ENCODE measurements around the gene ADAMTSL1.

The ADAMTSL1 gene

DNA sequence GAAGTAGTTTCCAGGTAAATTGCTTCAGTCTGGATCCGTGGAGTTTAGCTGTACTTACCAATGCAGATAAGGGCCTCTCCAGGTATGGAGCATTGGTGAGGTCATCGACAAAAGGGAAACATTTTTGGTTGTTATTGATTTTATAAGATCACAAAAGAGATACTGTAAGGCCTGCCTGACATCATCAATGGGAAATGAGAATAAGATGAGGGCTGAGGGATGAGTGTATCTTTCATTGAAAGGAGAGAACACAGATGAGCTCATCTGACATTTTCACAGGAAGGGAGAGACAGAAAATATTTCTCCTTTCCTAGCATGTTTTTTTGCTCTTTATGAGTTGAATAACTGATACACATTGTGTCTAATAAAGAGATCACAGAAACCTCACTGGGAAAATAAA is 325.5 kb downstream of the ADAMTSL1 start:
- Histone ChIP-seq H3K4me1 (peaks cover 8% of the 10 kb centered on the region), H3K36me3 (replicated peaks) (no peaks in the 10 kb centered on the region), H3K27me3 (ENCODE audit: low read depth) (no peaks in the 10 kb centered on the region), H3K9me3 (no peaks in the 10 kb centered on the region), H3K4me3 (no peak overlapping the region)
- no peak for DNase-seq (ENCODE audit: low spot score in 2 of 2)
- in situ Hi-C loops (cut with MboI; ENCODE audit: low sequenced_read_pairs) = loop anchor here (25.0 kb wide), 2 partner anchors 112 to 537 kb away; no protein-coding TSS in a partner anchor

DNA sequence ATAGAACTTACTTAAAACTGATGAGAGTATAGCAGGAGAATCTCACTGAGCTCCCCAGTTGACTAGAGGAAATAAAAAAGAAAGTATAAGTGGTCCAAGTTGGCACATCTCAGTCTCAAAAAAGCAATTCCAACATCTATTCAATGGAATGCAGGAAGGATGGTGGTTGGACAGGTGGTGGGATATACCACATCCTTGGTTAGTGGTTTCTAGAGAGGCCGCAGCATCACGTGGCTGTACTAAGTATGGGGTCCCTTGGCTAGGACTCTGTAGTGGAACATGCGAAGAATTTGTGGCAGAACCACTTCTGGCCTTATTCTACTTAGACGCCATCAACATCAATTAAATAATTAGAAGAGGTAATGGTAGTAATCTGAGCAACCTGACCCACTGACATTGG is 326.6 kb downstream of the ADAMTSL1 start:
- peaks cover 8% of the 10 kb centered on the region for H3K4me1 ChIP-seq
- no peaks in the 10 kb centered on the region for H3K9me3 ChIP-seq
- no peak overlapping the region for H3K4me3 ChIP-seq
- DNase-seq (ENCODE audit: low spot score in 2 of 2) = no peak
- in situ Hi-C loops (cut with MboI; ENCODE audit: low sequenced_read_pairs) = loop anchor here (25.0 kb wide), 1 partner anchor 662 kb away; no protein-coding TSS in a partner anchor
- H3K27me3 ChIP-seq (ENCODE audit: low read depth) = no peaks in the 10 kb centered on the region
- H3K36me3 ChIP-seq (replicated peaks) = no peaks in the 10 kb centered on the region

DNA sequence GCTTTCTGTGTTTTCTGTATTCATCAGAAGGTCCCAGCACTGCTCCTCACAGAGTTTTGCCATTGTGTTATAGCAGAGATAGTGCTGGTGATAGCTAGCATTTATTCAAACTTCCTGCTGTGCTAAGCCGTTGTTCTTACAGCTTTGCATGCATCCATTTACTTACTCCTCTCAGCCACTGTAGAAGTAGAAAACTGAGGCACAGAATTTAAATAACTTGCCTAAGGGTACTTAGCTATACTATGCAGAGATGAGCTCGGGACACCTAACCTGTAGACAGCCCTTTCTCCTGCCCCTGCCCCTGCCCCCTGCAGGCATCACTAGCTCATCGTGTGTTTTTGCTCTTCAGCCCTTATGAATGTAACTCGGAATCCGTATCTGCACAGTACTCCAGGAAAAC is 331.4 kb downstream of the ADAMTSL1 start:
- Histone ChIP-seq H3K4me3 (no peak overlapping the region), H3K4me1 (no peaks in the 10 kb centered on the region), H3K9me3 (no peaks in the 10 kb centered on the region), H3K36me3 (replicated peaks) (no peaks in the 10 kb centered on the region), H3K27me3 (ENCODE audit: low read depth) (no peaks in the 10 kb centered on the region)
- no peak for DNase-seq (ENCODE audit: low spot score in 2 of 2)
- in situ Hi-C loops (cut with MboI; ENCODE audit: low sequenced_read_pairs) = loop anchor here (25.0 kb wide), 1 partner anchor 657 kb away; no protein-coding TSS in a partner anchor

DNA sequence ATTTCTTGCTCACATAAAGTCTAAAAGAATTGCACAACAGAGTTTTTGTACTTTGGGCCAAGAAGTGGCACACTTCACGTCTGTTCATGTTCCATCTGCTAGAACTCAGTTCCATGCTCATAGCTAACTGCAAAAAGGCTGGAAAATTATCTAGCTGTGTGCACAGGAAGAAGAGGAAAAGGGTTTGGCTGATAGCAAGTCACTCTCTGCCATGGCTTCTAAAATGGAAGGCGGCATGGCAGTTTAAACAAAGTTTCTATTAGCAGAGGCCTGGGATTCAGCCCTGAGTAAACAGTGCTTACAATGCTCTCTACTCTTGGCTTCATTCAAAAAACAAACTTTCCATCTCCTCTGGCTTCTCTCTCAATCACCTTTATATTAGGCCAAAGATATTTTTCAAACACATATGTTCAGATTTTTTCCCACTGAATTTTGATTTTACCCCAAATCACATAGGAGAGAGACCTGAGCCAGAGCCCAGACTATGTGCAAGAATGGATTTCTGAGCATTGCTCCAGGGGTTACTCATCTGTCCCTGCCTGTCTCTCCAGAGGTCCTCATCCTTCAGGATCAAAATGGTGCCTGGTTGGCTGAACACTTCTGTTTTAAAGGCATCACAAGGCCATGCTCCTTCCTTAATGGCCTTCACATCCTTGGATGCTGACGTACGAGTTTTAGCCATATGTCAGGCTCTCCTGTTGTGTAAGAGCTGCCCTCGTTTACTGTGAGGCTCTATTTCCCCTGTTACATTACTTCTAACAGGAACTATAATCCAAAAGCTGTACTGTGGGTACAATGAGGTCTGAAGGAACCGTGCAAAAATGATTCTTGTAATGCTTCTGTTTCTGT is 332.5 kb downstream of the ADAMTSL1 start:
- in situ Hi-C loops (cut with MboI; ENCODE audit: low sequenced_read_pairs) = loop anchor here (25.0 kb wide), 1 partner anchor 656 kb away; no protein-coding TSS in a partner anchor
- H3K9me3 ChIP-seq = no peaks in the 10 kb centered on the region
- H3K4me3 ChIP-seq = no peak overlapping the region
- no peaks in the 10 kb centered on the region for H3K27me3 ChIP-seq (ENCODE audit: low read depth)
- H3K36me3 ChIP-seq (replicated peaks) = no peaks in the 10 kb centered on the region
- no peak for DNase-seq (ENCODE audit: low spot score in 2 of 2)
- no peaks in the 10 kb centered on the region for H3K4me1 ChIP-seq

DNA sequence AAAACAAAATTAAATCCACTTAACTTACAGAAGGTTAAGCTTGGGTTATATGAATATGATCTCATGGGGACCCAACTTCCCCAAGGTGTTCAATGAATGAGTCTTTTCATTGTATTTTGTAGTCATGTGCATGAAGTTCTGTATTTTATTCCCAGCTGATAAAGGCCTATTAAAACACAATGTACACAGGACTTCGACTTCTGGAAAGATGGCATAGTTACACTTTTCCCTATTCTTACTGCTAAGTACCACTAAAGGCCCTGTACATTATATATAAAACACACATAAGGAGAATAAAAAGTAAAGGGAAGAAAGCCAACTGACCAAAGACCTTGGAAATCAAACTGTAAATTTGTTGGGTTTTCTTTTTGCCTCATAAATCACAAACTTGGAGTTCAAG is 336.6 kb downstream of the ADAMTSL1 start:
- in situ Hi-C loops (cut with MboI; ENCODE audit: low sequenced_read_pairs) = loop anchor here (25.0 kb wide), 1 partner anchor 652 kb away; no protein-coding TSS in a partner anchor
- DNase-seq (ENCODE audit: low spot score in 2 of 2) = no peak
- no peak overlapping the region for H3K4me3 ChIP-seq
- no peaks in the 10 kb centered on the region for H3K27me3 ChIP-seq (ENCODE audit: low read depth)
- H3K9me3 ChIP-seq = no peaks in the 10 kb centered on the region
- H3K4me1 ChIP-seq = no peaks in the 10 kb centered on the region
- H3K36me3 ChIP-seq (replicated peaks) = no peaks in the 10 kb centered on the region

DNA sequence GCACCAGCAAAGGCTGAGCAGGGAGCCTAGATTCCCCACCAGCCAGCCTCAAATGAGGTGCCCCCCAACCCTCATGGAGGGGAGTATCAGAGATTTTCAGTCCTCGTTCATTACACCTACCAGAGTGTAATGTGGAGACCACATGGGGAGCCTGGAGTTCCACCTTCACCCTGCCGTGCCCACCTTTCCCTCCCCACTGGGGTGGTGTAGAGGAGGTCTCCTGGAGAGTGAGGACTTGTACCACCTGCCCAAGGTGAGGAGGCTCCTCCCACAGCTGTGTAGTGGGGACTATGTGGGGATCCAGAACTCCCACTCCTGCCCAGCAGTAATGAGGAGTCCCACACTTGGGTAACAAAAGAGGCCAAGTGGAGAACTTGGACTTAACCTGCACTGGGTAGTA is 337.2 kb downstream of the ADAMTSL1 start:
- no peaks in the 10 kb centered on the region for H3K36me3 ChIP-seq (replicated peaks)
- in situ Hi-C loops (cut with MboI; ENCODE audit: low sequenced_read_pairs) = loop anchor here (25.0 kb wide), 1 partner anchor 651 kb away; no protein-coding TSS in a partner anchor
- no peaks in the 10 kb centered on the region for H3K9me3 ChIP-seq
- H3K4me3 ChIP-seq = no peak overlapping the region
- DNase-seq (ENCODE audit: low spot score in 2 of 2) = no peak
- H3K4me1 ChIP-seq = no peaks in the 10 kb centered on the region
- no peaks in the 10 kb centered on the region for H3K27me3 ChIP-seq (ENCODE audit: low read depth)

DNA sequence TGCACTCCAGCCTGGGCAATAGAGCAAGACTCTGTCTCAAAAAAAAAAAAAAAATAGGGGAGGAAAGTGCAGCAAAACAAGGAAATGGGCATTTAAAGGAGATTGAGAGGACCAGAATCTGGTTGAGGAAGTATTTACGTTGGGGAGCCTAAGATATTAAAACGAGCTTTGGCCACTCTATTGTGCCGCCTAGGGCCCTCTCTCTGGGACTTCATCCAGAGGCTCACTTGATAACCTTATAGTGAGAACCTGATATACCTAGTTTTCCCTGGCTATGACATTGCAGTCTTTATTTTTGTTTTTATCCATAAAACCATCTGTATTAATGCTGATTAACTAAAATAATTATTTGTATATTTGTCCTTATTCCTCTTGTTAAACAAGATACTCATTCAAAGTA is 345.5 kb downstream of the ADAMTSL1 start:
- Histone ChIP-seq H3K4me1 (no peaks in the 10 kb centered on the region; the same call in 1 of the 2 replicates), H3K9me3 (no peaks in the 10 kb centered on the region), H3K4me3 (no peak overlapping the region), H3K36me3 (replicated peaks) (no peaks in the 10 kb centered on the region), H3K27me3 (ENCODE audit: low read depth) (no peaks in the 10 kb centered on the region)
- DNase-seq (ENCODE audit: low spot score in 2 of 2) = no peak
- in situ Hi-C loops (cut with MboI; ENCODE audit: low sequenced_read_pairs) = loop anchor here (25.0 kb wide), 1 partner anchor 643 kb away; no protein-coding TSS in a partner anchor

DNA sequence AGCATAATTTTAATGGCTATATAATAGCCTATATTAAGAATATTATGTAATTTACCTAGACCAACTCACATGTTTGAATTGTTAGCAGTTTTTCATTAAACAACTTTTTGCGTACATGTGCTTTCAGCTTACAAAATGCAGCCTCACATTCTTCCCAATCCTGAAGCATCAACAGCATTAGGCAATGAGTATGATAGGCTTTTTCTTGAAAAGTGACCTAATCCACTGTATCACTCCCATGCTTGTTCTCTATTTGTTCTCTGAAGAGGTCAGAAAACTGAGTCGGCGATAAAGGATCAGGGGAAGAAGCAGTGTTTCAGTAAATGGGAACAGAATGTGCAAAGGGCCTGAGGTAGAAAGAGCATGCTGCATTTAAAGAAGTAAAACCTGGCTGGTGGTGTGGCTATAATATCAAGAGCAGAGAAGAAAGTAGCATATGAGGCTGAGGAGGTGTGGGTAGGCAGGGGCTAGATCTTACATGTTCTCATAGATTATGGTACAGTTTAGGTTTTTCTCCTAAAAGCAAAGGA is 346.7 kb downstream of the ADAMTSL1 start:
- Histone ChIP-seq H3K9me3 (no peaks in the 10 kb centered on the region), H3K4me3 (no peak overlapping the region), H3K4me1 (no peaks in the 10 kb centered on the region; the same call in 1 of the 2 replicates), H3K36me3 (replicated peaks) (no peaks in the 10 kb centered on the region), H3K27me3 (ENCODE audit: low read depth) (no peaks in the 10 kb centered on the region)
- in situ Hi-C loops (cut with MboI; ENCODE audit: low sequenced_read_pairs) = loop anchor here (25.0 kb wide), 1 partner anchor 642 kb away; no protein-coding TSS in a partner anchor
- DNase-seq (ENCODE audit: low spot score in 2 of 2) = no peak

DNA sequence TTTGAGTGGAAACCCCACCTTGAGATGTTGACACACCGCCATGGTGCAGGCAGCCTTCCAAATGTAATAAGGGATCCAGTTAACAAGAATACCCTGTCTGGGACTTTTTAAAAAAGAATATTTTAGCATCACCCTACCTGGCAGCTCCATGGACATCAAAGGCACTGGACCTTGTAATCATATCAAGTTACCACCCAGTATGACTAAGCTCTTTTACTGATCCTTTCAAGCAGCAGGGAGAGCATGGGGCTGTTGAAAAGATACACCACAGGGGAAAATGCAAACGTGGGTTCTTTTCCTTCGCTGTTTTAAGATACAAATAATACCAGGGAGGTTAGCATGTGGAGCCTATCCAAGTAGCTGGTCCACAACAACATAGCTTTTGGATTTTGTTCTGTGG is 347.8 kb downstream of the ADAMTSL1 start:
- H3K27me3 ChIP-seq (ENCODE audit: low read depth) = no peaks in the 10 kb centered on the region
- H3K9me3 ChIP-seq = no peaks in the 10 kb centered on the region
- no peaks in the 10 kb centered on the region for H3K36me3 ChIP-seq (replicated peaks)
- in situ Hi-C loops (cut with MboI; ENCODE audit: low sequenced_read_pairs) = loop anchor here (25.0 kb wide), 1 partner anchor 641 kb away; no protein-coding TSS in a partner anchor
- no peak for DNase-seq (ENCODE audit: low spot score in 2 of 2)
- no peak overlapping the region for H3K4me3 ChIP-seq
- no peaks in the 10 kb centered on the region; the same call in 1 of the 2 replicates for H3K4me1 ChIP-seq

DNA sequence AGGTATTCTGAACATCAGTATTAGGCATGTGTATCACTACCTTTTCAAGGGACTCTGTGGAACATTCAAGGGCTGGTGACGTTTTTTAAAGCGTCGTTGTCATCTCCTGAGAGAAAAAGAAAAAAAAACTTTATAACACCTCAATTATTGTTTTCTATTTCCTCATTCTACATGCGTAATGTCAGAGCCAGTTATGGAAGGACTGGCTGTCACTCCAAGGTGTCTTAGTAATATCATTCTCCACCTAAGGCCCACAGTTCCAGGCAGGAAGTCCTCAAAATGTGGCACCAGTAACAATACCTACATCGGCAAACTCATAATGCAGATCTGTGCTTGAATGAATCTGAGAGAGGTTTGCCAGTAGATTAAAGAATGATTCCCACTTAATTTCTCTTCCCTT is 348.9 kb downstream of the ADAMTSL1 start:
- Histone ChIP-seq H3K36me3 (replicated peaks) (no peaks in the 10 kb centered on the region), H3K4me1 (no peaks in the 10 kb centered on the region; the same call in 1 of the 2 replicates), H3K4me3 (no peak overlapping the region), H3K9me3 (no peaks in the 10 kb centered on the region), H3K27me3 (ENCODE audit: low read depth) (no peaks in the 10 kb centered on the region)
- no peak for DNase-seq (ENCODE audit: low spot score in 2 of 2)
- in situ Hi-C loops (cut with MboI; ENCODE audit: low sequenced_read_pairs) = loop anchor here (25.0 kb wide), 1 partner anchor 639 kb away; no protein-coding TSS in a partner anchor

DNA sequence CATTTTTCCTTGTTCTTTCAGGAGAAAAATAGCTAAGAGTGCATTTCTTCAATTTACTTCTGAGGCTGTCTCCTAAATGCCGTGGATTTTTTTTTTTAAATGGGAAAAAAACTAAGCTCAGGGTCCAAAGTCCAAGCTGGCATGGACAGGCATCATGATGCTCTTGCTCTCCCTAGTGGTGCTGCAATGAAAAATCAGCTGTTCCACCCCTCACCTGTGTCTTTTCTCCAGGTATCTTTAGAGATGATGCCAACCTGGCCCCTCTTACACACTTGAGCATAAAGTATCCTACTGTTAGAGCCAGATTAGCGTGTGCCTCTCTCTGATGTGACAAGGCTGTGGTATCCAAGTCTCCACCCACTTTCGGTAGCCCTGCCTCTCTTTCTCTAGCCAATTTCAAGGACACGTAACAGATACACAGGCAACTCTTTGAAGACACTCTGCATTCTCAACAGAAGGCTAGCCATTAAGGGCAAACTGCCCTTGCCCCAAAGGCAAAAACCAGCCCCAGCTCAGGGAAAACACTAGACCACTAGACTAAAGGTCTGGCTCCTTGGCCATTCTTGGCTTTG is 350.2 kb downstream of the ADAMTSL1 start:
- H3K27me3 ChIP-seq (ENCODE audit: low read depth) = no peaks in the 10 kb centered on the region
- no peaks in the 10 kb centered on the region; the same call in 1 of the 2 replicates for H3K4me1 ChIP-seq
- H3K9me3 ChIP-seq = no peaks in the 10 kb centered on the region
- no peaks in the 10 kb centered on the region for H3K36me3 ChIP-seq (replicated peaks)
- no peak for DNase-seq (ENCODE audit: low spot score in 2 of 2)
- in situ Hi-C loops (cut with MboI; ENCODE audit: low sequenced_read_pairs) = loop anchor here (25.0 kb wide), 1 partner anchor 638 kb away; no protein-coding TSS in a partner anchor
- H3K4me3 ChIP-seq = no peak overlapping the region

DNA sequence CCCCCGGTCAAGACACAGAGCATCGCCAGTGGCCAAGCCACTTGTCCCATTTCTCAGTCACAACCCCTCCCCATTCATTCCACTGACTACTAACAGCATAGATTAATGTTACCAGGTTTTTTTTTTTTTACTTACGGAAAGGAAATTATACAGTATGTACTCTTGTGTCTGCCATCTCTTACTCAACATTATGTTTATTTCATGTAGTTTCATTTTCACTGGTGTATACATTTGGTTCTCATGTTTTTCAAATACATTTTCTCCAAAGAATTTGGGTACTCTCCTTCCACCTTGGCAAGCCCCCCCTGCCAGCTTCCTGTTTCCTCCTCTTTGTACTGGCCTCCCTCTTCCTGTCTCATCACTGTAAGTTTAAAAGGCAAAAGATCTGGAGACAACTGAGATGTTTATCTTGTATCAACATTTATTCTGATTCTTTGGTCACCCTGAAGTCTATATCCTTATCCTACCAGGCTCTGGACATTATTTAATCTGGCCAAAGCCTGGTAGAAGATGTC is 351.8 kb downstream of the ADAMTSL1 start:
- no peak for DNase-seq (ENCODE audit: low spot score in 2 of 2)

DNA sequence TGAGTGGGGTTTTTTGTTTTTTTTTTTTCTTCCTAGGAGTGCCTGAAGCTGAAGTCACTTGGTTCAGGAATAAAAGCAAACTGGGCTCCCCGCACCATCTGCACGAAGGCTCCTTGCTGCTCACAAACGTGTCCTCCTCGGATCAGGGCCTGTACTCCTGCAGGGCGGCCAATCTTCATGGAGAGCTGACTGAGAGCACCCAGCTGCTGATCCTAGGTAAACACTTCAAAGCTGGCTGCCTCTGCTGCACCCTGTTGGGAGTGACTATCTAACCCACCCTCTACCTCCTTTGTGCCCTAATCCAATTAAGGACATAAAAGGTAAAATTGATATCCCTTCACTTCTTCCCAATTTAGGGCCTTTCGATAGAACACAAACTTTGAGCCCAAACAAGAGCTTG is 352.3 kb downstream of the ADAMTSL1 start:
- in situ Hi-C loops (cut with MboI; ENCODE audit: low sequenced_read_pairs) = no loop called here

More for the DNA sequence above, 351.8 kb downstream of the ADAMTSL1 start:
- H3K4me3 ChIP-seq = no peak overlapping the region
- in situ Hi-C loops (cut with MboI; ENCODE audit: low sequenced_read_pairs) = no loop called here
- no peaks in the 10 kb centered on the region for H3K36me3 ChIP-seq (replicated peaks)
- H3K9me3 ChIP-seq = no peaks in the 10 kb centered on the region
- no peaks in the 10 kb centered on the region for H3K27me3 ChIP-seq (ENCODE audit: low read depth)
- no peaks in the 10 kb centered on the region; the same call in 1 of the 2 replicates for H3K4me1 ChIP-seq

More for the DNA sequence above, 352.3 kb downstream of the ADAMTSL1 start:
- no peaks in the 10 kb centered on the region; the same call in 1 of the 2 replicates for H3K4me1 ChIP-seq
- H3K27me3 ChIP-seq (ENCODE audit: low read depth) = no peaks in the 10 kb centered on the region
- H3K9me3 ChIP-seq = no peaks in the 10 kb centered on the region
- no peak for DNase-seq (ENCODE audit: low spot score in 2 of 2)
- no peaks in the 10 kb centered on the region for H3K36me3 ChIP-seq (replicated peaks)
- H3K4me3 ChIP-seq = no peak overlapping the region

Data from HAP-1 (cell line).